NCI-H2171 treated with DMSO at 0.1 percent for 48 hours (cell line): Measurements from ENCODE around the gene LRRC15.
A peak's percentile ranks its signal among the peaks of the same experiment; 100 is the strongest.

Experiments
- DNase-seq: peaks from one replicate; lab custom pipeline; 2025; lab: John Stamatoyannopoulos, UW

Gene LRRC15

GRCh38 chr3:194360568-194360967, 9.0 kb downstream of the LRRC15 start:
- DNase-seq = no peak

- no peak for DNase-seq
These were observed 11.9 kb downstream of the LRRC15 start for GRCh38 chr3:194357681-194358080.

- no peak for DNase-seq
These were observed 14.2 kb downstream of the LRRC15 start for GRCh38 chr3:194355379-194355778.

- no peak for DNase-seq
These were observed 15.2 kb downstream of the LRRC15 start for GRCh38 chr3:194354315-194354714.

- DNase-seq = no peak
These were observed 16.8 kb downstream of the LRRC15 start for GRCh38 chr3:194352667-194353246.

- DNase-seq = no peak
These were observed 17.5 kb downstream of the LRRC15 start for GRCh38 chr3:194351952-194352536.

GRCh38 chr3:194351080-194351672, 18.4 kb downstream of the LRRC15 start, which contains the start of gene CPN2:
CPN2 (minus strand) TSS chr3:194351328; CDS start chr3:194342702, 8,626 bp downstream.
- no peak for DNase-seq

- DNase-seq = no peak
These were observed 18.8 kb downstream of the LRRC15 start for GRCh38 chr3:194350726-194351071.

GRCh38 chr3:194348354-194348753, 21.2 kb downstream of the LRRC15 start:
- no peak for DNase-seq

GRCh38 chr3:194346621-194347020, 22.9 kb downstream of the LRRC15 start:
- DNase-seq = no peak

- DNase-seq = no peak
These were observed 23.5 kb downstream of the LRRC15 start for GRCh38 chr3:194346035-194346434.

GRCh38 chr3:194344012-194344411, 25.5 kb downstream of the LRRC15 start:
- peak; percentile 50 for DNase-seq

GRCh38 chr3:194343561-194343893, 26.0 kb downstream of the LRRC15 start:
- DNase-seq = no peak

- no peak for DNase-seq
These were observed 26.5 kb downstream of the LRRC15 start for GRCh38 chr3:194342861-194343560.

GRCh38 chr3:194340757-194341400, 28.7 kb downstream of the LRRC15 start:
- DNase-seq = no peak

- DNase-seq = no peak
These were observed 29.7 kb downstream of the LRRC15 start for GRCh38 chr3:194339840-194340239.

- DNase-seq = no peak
These were observed 30.2 kb downstream of the LRRC15 start for GRCh38 chr3:194339356-194339755.

GRCh38 chr3:194337965-194338753, 31.4 kb downstream of the LRRC15 start:
- DNase-seq = no peak

GRCh38 chr3:194336601-194337355, 32.8 kb downstream of the LRRC15 start:
- no peak for DNase-seq

- DNase-seq = no peak
These were observed 35.6 kb downstream of the LRRC15 start for GRCh38 chr3:194333981-194334320.
